CD8-positive, alpha-beta memory T cell (primary cell): ENCODE measurements around the gene ACP4. TPM values are rescaled to one million over a fixed set of nuclear protein-coding genes. Genes with fewer than 3 reads are reported as not detected.

ENCODE experiments used
- polyA plus RNA-seq: library from polyadenylated mRNA; unstranded; fragments of 300-500 nt; fragmentation: Illumina TruSeq; gene quantifications from one replicate; pipeline ENCODE4 v1.2.3, GENCODE V29; 2021
- total RNA-seq, 2 experiments: library from RNA; stranded (reverse); gene quantifications; one replicate each; pipeline ENCODE4 v1.2.3, GENCODE V29; 2021

Gene ACP4
- total and polyA plus RNA-seq, 3 experiments from 2014 or later, result not detected

Other genes with a start within 250 kb of the ACP4 start
- not detected for gene LRRC4B, start 222.0 kb upstream of the ACP4 start, total RNA-seq
- gene LRRC4B, start 222.0 kb upstream of the ACP4 start, polyA plus RNA-seq, result not detected
- under 1 TPM; 0.11 to 0.24 TPM for gene SYT3, start 150.5 kb upstream of the ACP4 start, total RNA-seq
- 0.09 TPM for gene SYT3, start 150.5 kb upstream of the ACP4 start, polyA plus RNA-seq
- not detected for gene C19orf81, start 141.0 kb upstream of the ACP4 start, total RNA-seq
- not detected for gene C19orf81, start 141.0 kb upstream of the ACP4 start, polyA plus RNA-seq
- not detected for gene SHANK1, start 70.6 kb upstream of the ACP4 start, total RNA-seq
- not detected for gene SHANK1, start 70.6 kb upstream of the ACP4 start, polyA plus RNA-seq
- gene CLEC11A, start 67.1 kb upstream of the ACP4 start, total RNA-seq, result under 1 TPM; 0.31 to 0.53 TPM
- gene CLEC11A, start 67.1 kb upstream of the ACP4 start, polyA plus RNA-seq, result 1.9 TPM
- gene GPR32, start 20.0 kb upstream of the ACP4 start, total RNA-seq, result not detected
- gene GPR32, start 20.0 kb upstream of the ACP4 start, polyA plus RNA-seq, result not detected
- gene KLK1, start 33.4 kb downstream of the ACP4 start, total RNA-seq, result under 1 TPM; 0.27 to 0.39 TPM
- gene KLK1, start 33.4 kb downstream of the ACP4 start, polyA plus RNA-seq, result not detected
- not detected for gene KLK15, start 43.2 kb downstream of the ACP4 start, total RNA-seq
- not detected for gene KLK15, start 43.2 kb downstream of the ACP4 start, polyA plus RNA-seq
- not detected for gene KLK3, start 64.5 kb downstream of the ACP4 start, total RNA-seq
- not detected for gene KLK3, start 64.5 kb downstream of the ACP4 start, polyA plus RNA-seq
- not detected for gene KLK2, start 83.0 kb downstream of the ACP4 start, total RNA-seq
- gene KLK2, start 83.0 kb downstream of the ACP4 start, polyA plus RNA-seq, result not detected
- gene KLK4, start 121.0 kb downstream of the ACP4 start, total RNA-seq, result not detected
- not detected for gene KLK4, start 121.0 kb downstream of the ACP4 start, polyA plus RNA-seq
- not detected for gene KLK5, start 162.6 kb downstream of the ACP4 start, total RNA-seq
- gene KLK5, start 162.6 kb downstream of the ACP4 start, polyA plus RNA-seq, result not detected
- gene KLK6, start 179.2 kb downstream of the ACP4 start, total RNA-seq, result not detected
- not detected for gene KLK6, start 179.2 kb downstream of the ACP4 start, polyA plus RNA-seq
- gene KLK7, start 193.5 kb downstream of the ACP4 start, total RNA-seq, result not detected
- not detected for gene KLK7, start 193.5 kb downstream of the ACP4 start, polyA plus RNA-seq
- not detected for gene KLK8, start 211.2 kb downstream of the ACP4 start, total RNA-seq
- gene KLK8, start 211.2 kb downstream of the ACP4 start, polyA plus RNA-seq, result not detected
- gene KLK10, start 229.3 kb downstream of the ACP4 start, total RNA-seq, result not detected
- not detected for gene KLK10, start 229.3 kb downstream of the ACP4 start, polyA plus RNA-seq
- not detected for gene KLK11, start 236.2 kb downstream of the ACP4 start, total RNA-seq
- not detected for gene KLK11, start 236.2 kb downstream of the ACP4 start, polyA plus RNA-seq
- not detected for gene KLK12, start 244.6 kb downstream of the ACP4 start, total RNA-seq
- not detected for gene KLK12, start 244.6 kb downstream of the ACP4 start, polyA plus RNA-seq